Osteoblast (primary cell): ENCODE measurements around the gene PRRC2C. TPM values are rescaled to one million over a fixed set of nuclear protein-coding genes. Genes with fewer than 3 reads are reported as not detected.
"Not testable (repeated sequence)": the region's sequence is repeated elsewhere in the genome, so short reads cannot be mapped to it uniquely, and the experiment has no call there.

ENCODE experiments used
- DNase-seq: peaks from one replicate; pipeline ENCODE4 v3.0.0; 2011; ENCODE audit warnings: low spot score, mixed read lengths; ENCODE audit not compliant: insufficient read length; ENCODE audit errors: missing footprints
- H2AFZ ChIP-seq: 2 replicates; pipeline ENCODE4 v1.6.0; 2011; ENCODE audit warnings: mild to moderate bottlenecking, low read length
- H3K27ac ChIP-seq: 2 replicates; pipeline ENCODE4 v1.5.1; 2011; ENCODE audit warnings: mild to moderate bottlenecking, low read depth, low read length, moderate library complexity
- H3K27me3 ChIP-seq: 2 replicates; pipeline ENCODE4 v1.6.0; 2012; ENCODE audit warnings: mild to moderate bottlenecking, control low read depth, inconsistent platforms, low read length, moderate library complexity; ENCODE audit not compliant: insufficient read depth
- H3K36me3 ChIP-seq: 2 replicates; pipeline ENCODE4 v1.5.1; 2011; ENCODE audit warnings: mild to moderate bottlenecking, low read length, control low read depth, moderate library complexity; ENCODE audit not compliant: insufficient read depth
- H3K4me1 ChIP-seq: 2 replicates; pipeline ENCODE4 v1.5.1; 2011; ENCODE audit warnings: mild to moderate bottlenecking, low read length, control low read depth, moderate library complexity; ENCODE audit not compliant: insufficient read depth
- H3K4me2 ChIP-seq: 2 replicates; pipeline ENCODE4 v1.6.0; 2011; ENCODE audit warnings: mild to moderate bottlenecking, low read length; ENCODE audit not compliant: insufficient read depth
- H3K4me3 ChIP-seq: fragments of 200-600 bp; sonication (generic); 3 replicates; pipeline ENCODE4 v1.5.1; 2012; ENCODE audit warnings: mild to moderate bottlenecking, low read length, inconsistent platforms; ENCODE audit not compliant: insufficient read depth
- H3K79me2 ChIP-seq: 2 replicates; pipeline ENCODE4 v1.6.0; 2012; ENCODE audit warnings: mild to moderate bottlenecking, low read length, control low read depth, inconsistent platforms; ENCODE audit not compliant: insufficient read depth
- H3K9me3 ChIP-seq: 2 replicates; pipeline ENCODE4 v1.5.1; 2011; ENCODE audit warnings: low read depth, low read length, control low read depth
- H4K20me1 ChIP-seq: 2 replicates; pipeline ENCODE4 v1.6.0; 2012; ENCODE audit warnings: mild to moderate bottlenecking, low read length, control low read depth; ENCODE audit not compliant: insufficient read depth
- total RNA-seq: library from RNA; depleted of rRNA; stranded (reverse); fragments of >200 nt; gene quantifications from 2 replicates; pipeline ENCODE4 v1.2.3, GENCODE V29; 2012
- TF ChIP-seq, protein P1 (sequence below): IDR thresholded peaks from 2 replicates; pipeline ENCODE4 v1.5.1; 2011; ENCODE audit warnings: mild to moderate bottlenecking, low read depth, low read length, moderate library complexity; ENCODE audit errors: extremely low read depth

PRRC2C gene
- total RNA-seq, 1 donor: 40.5 TPM

DNA sequence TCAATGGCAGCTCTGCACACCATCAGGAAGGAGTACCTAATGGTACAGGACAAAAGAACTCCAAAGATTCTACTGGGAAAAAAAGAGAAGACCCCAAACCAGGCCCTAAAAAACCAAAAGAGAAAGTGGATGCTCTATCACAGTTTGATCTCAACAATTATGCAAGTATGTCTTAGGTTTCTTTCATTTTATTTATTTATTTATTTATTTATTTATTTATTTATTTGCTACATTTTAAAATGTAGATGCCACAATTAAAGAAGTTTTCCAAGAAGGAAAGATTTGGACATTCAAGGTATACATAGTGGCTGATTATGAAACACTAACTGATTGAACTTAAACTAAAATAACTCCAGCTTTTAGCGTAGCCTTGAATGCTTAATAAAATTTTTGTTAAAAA, 60.2 kb downstream of the PRRC2C start:
- Histone ChIP-seq H3K79me2 (peaks cover 71% of the 10 kb centered on the region), H3K4me1 (no peaks in the 10 kb centered on the region), H3K27me3 (no peaks in the 10 kb centered on the region), H4K20me1 (no peaks in the 10 kb centered on the region), H3K27ac (no peak overlapping the region), H3K4me3 (no peak overlapping the region), H3K4me2 (no peak overlapping the region), H3K36me3 (peaks cover 76% of the 10 kb centered on the region), H3K9me3 (no peaks in the 10 kb centered on the region), H2AFZ (no peak overlapping the region)
- no peak for DNase-seq
- TF ChIP-seq, protein P1, sequence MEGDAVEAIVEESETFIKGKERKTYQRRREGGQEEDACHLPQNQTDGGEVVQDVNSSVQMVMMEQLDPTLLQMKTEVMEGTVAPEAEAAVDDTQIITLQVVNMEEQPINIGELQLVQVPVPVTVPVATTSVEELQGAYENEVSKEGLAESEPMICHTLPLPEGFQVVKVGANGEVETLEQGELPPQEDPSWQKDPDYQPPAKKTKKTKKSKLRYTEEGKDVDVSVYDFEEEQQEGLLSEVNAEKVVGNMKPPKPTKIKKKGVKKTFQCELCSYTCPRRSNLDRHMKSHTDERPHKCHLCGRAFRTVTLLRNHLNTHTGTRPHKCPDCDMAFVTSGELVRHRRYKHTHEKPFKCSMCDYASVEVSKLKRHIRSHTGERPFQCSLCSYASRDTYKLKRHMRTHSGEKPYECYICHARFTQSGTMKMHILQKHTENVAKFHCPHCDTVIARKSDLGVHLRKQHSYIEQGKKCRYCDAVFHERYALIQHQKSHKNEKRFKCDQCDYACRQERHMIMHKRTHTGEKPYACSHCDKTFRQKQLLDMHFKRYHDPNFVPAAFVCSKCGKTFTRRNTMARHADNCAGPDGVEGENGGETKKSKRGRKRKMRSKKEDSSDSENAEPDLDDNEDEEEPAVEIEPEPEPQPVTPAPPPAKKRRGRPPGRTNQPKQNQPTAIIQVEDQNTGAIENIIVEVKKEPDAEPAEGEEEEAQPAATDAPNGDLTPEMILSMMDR: no peak

DNA sequence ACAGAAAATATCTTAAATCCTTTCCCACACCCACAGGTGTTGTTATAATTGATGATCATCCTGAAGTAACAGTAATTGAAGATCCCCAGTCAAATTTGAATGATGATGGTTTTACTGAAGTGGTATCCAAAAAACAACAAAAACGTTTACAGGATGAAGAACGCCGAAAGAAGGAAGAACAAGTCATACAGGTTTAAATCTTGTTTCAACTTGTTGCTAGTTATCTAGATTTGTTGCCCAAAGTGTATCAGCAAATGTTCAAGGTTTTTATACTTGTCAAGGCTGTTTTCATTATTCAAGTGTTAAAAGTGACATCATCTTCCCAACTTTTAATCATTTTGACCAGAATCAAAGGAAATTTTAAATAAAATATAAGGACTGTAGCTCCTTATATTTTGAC, 64.7 kb downstream of the PRRC2C start:
- H3K4me3 ChIP-seq: no peak overlapping the region
- H4K20me1 ChIP-seq: no peaks in the 10 kb centered on the region
- H3K79me2 ChIP-seq: peaks cover 58% of the 10 kb centered on the region
- H3K4me2 ChIP-seq: no peak overlapping the region
- H3K27ac ChIP-seq: no peak overlapping the region
- no peaks in the 10 kb centered on the region for H3K4me1 ChIP-seq
- no peak overlapping the region for H2AFZ ChIP-seq
- no peak for DNase-seq
- TF ChIP-seq, protein P1: no peak
- no peaks in the 10 kb centered on the region for H3K27me3 ChIP-seq
- no peaks in the 10 kb centered on the region for H3K9me3 ChIP-seq
- H3K36me3 ChIP-seq: peaks cover 46% of the 10 kb centered on the region

DNA sequence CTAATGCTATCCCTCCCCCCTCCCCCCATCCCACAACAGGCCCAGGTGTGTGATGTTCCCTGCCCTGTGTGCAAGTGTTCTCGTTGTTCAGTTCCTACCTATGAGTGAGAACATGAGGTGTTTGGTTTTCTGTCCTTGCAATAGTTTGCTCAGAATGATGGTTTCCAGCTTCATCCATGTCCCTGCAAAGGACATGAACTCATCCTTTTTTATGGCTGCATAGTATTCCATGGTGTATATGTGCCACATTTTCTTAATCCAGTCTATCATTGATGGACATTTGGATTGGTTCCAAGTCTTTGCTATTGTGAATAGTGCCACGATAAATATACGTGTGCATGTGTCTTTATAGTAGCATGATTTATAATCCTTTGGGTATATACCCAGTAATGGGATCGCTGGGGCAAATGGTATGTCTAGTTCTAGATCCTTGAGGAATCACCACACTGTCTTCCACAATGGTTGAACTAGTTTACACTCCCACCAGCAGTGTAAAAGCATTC, 65.3 kb downstream of the PRRC2C start:
- not testable (repeated sequence) for H3K27ac ChIP-seq, H2AFZ ChIP-seq, H3K27me3 ChIP-seq, H4K20me1 ChIP-seq, H3K9me3 ChIP-seq, DNase-seq, H3K4me1 ChIP-seq, H3K4me3 ChIP-seq, H3K4me2 ChIP-seq
- Histone ChIP-seq H3K36me3 (peaks cover 41% of the 10 kb centered on the region), H3K79me2 (peaks cover 54% of the 10 kb centered on the region)

DNA sequence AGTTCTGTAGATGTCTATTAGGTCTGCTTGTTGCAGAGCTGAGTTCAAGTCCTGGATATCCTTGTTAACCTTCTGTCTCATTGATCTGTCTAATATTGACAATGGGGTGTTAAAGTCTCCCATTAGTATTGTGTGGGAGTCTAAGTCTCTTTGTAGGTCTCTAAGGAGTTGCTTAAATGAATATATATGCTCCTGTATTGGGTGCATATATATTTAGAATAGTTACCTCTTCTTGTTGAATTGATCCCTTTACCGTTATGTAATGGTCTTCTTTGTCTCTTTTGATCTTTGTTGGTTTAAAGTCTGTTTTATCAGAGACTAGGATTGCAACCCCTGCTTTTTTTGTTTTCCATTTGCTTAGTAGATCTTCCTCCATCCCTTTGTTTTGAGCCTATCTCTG, 68.6 kb downstream of the PRRC2C start:
- H3K27ac ChIP-seq, H3K27me3 ChIP-seq, DNase-seq, H2AFZ ChIP-seq, H4K20me1 ChIP-seq, H3K4me2 ChIP-seq, H3K9me3 ChIP-seq, H3K4me3 ChIP-seq, H3K4me1 ChIP-seq: not testable (repeated sequence)
- peaks cover 42% of the 10 kb centered on the region for H3K79me2 ChIP-seq
- peaks cover 45% of the 10 kb centered on the region for H3K36me3 ChIP-seq

DNA sequence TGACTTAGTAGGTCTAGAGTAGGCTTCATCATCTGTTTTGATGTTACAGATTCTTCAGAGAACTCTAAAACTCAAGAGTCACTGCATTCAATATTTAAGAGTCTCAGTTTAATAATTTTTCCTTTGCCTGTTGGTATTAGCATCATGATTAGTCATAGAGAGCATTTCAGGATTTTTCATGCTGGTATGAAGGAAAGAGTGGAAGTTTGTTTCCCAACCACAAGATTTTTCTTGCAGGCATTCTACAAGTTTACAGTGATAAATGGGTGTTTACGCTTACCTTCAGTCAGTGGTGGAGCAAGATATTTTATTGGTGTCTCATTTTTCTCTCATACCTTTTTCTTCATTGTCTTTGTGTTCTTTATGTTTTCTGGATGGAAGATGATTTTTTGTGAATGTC, 78.3 kb downstream of the PRRC2C start:
- H3K79me2 ChIP-seq: peaks cover 16% of the 10 kb centered on the region
- no peak overlapping the region for H3K27ac ChIP-seq
- peaks cover 56% of the 10 kb centered on the region for H3K36me3 ChIP-seq
- H3K9me3 ChIP-seq: no peaks in the 10 kb centered on the region
- no peaks in the 10 kb centered on the region for H3K4me1 ChIP-seq
- no peaks in the 10 kb centered on the region for H3K27me3 ChIP-seq
- DNase-seq: no peak
- H3K4me3 ChIP-seq: no peak overlapping the region
- TF ChIP-seq, protein P1: no peak
- no peak overlapping the region for H3K4me2 ChIP-seq
- no peak overlapping the region for H2AFZ ChIP-seq
- H4K20me1 ChIP-seq: no peaks in the 10 kb centered on the region
